Measurements from ENCODE around the gene SART1. TPM values are rescaled to one million over a fixed set of nuclear protein-coding genes. Genes with fewer than 3 reads are reported as not detected.

The SART1 gene
- total RNA-seq, 4 donors from 2014 or later: 49.6 to 73.7 (median 62.3) TPM

DNA sequence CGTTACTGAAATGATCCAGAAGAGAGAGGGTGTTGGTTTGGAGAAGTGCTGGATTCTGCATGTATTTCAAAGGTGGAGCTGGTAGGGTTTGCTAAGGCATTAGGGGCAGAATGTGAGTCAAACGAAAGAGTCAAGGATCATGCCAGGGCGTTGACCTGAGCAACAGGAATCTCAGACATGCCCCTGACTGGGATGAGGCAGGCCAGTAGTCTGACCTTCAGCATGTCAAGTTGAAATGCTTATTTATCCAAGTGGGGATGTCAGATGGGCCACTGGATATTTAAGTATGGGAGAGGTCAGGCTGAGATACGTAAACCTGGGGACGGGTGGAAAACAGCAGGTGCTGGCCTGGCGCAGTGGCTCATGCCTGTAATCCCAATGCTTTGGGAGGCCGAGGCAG is 19.0 kb upstream of the SART1 start:
- Histone ChIP-seq H3K4me1 (no peaks in the 10 kb centered on the region), H3K27me3 (peaks cover 0 to 4% of the 10 kb centered on the region in 2 donors), H3K4me3 (no peak overlapping the region), H3K36me3 (no peaks in the 10 kb centered on the region), H3K27ac (no peak overlapping the region), H3K9me3 (no peaks in the 10 kb centered on the region)
- WGBS, 2 donors: 81 to 83% methylated on average over 7 of the region's 7 CpGs
- no peak for TF ChIP-seq POLR2A (IDR thresholded peaks at IDR 0.05)
- TF ChIP-seq, protein P1, sequence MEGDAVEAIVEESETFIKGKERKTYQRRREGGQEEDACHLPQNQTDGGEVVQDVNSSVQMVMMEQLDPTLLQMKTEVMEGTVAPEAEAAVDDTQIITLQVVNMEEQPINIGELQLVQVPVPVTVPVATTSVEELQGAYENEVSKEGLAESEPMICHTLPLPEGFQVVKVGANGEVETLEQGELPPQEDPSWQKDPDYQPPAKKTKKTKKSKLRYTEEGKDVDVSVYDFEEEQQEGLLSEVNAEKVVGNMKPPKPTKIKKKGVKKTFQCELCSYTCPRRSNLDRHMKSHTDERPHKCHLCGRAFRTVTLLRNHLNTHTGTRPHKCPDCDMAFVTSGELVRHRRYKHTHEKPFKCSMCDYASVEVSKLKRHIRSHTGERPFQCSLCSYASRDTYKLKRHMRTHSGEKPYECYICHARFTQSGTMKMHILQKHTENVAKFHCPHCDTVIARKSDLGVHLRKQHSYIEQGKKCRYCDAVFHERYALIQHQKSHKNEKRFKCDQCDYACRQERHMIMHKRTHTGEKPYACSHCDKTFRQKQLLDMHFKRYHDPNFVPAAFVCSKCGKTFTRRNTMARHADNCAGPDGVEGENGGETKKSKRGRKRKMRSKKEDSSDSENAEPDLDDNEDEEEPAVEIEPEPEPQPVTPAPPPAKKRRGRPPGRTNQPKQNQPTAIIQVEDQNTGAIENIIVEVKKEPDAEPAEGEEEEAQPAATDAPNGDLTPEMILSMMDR (IDR thresholded peaks at IDR 0.05): no peak
- TF ChIP-seq EP300 (IDR thresholded peaks at IDR 0.05): no peak
- no peak for DNase-seq (ENCODE audit: low spot score in 2 of 2)

DNA sequence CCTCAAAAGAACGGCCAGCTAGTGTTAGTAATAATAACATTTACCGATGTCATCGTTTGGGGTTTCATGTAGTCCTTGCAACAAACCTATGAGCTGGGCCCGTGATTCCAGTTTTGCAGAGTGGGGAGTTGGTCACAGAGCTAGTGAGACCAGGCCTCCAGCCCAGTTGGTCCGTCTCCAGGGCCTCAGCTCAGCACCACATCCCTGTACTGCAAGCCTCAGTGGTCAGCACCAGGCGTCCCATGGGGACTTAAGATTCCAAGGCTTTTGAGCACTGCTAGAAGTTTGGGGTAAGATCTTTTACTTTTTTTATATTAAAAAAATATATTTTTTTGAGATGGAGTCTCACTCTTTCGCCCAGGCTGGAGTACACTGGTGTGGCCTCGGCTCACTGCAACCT is 17.3 kb upstream of the SART1 start:
- no peaks in the 10 kb centered on the region for H3K27me3 ChIP-seq
- no peaks in the 10 kb centered on the region for H3K36me3 ChIP-seq
- no peaks in the 10 kb centered on the region for H3K9me3 ChIP-seq
- H3K27ac ChIP-seq: no peak overlapping the region
- H3K4me1 ChIP-seq: no peaks in the 10 kb centered on the region
- DNase-seq (ENCODE audit: low spot score in 2 of 2): no peak
- 84 to 92% methylated on average over 8 of the region's 8 CpGs for WGBS, 2 donors
- no peak overlapping the region for H3K4me3 ChIP-seq
- no peak for TF ChIP-seq EP300 (IDR thresholded peaks at IDR 0.05)
- TF ChIP-seq, protein P1 (IDR thresholded peaks at IDR 0.05): no peak
- no peak for TF ChIP-seq POLR2A (IDR thresholded peaks at IDR 0.05)

- Histone ChIP-seq H3K4me3 (no peak overlapping the region), H3K36me3 (no peaks in the 10 kb centered on the region), H3K27ac (no peak overlapping the region), H3K9me3 (no peaks in the 10 kb centered on the region), H3K4me1 (no peaks in the 10 kb centered on the region), H3K27me3 (no peaks in the 10 kb centered on the region)
- TF ChIP-seq, protein P1 (IDR thresholded peaks at IDR 0.05): no peak
- TF ChIP-seq EP300 (IDR thresholded peaks at IDR 0.05): no peak
- TF ChIP-seq POLR2A (IDR thresholded peaks at IDR 0.05): no peak
- DNase-seq (ENCODE audit: low spot score in 2 of 2): no peak
- WGBS, 2 donors: 72 to 81% methylated on average over 8 of the region's 8 CpGs
These were observed 16.8 kb upstream of the SART1 start for GRCh38 chr11:65944767-65945166.

- 51 to 55% methylated on average over 10 to 13 of the region's 13 CpGs for WGBS, 2 donors
- no peaks in the 10 kb centered on the region for H3K4me1 ChIP-seq
- no peak within 1 kb of the TSS for H3K27ac ChIP-seq
- H3K9me3 ChIP-seq: no peaks in the 10 kb centered on the region
- no peak within 1 kb of the TSS for H3K4me3 ChIP-seq
- TF ChIP-seq POLR2A (IDR thresholded peaks at IDR 0.05) (no peak), EP300 (IDR thresholded peaks at IDR 0.05) (no peak)
- TF ChIP-seq, protein P1 (IDR thresholded peaks at IDR 0.05): no peak
- DNase-seq (ENCODE audit: low spot score in 2 of 2): no peak
- no peaks in the 10 kb centered on the region for H3K27me3 ChIP-seq
- H3K36me3 ChIP-seq: no peaks in the 10 kb centered on the region
These were observed 16.1 kb upstream of the SART1 start, which contains the start of gene TSGA10IP for GRCh38 chr11:65945430-65945911. Gene TSGA10IP, plus strand, starts transcription at chr11:65945480. Its CDS starts 196 bp downstream, at chr11:65945676.

- 83 to 86% methylated on average over 11 of the region's 11 CpGs for WGBS, 2 donors
- no peak for DNase-seq (ENCODE audit: low spot score in 2 of 2)
These were observed 15.5 kb upstream of the SART1 start for GRCh38 chr11:65945941-65946558.

More at GRCh38 chr11:65945941-65946558, 15.5 kb upstream of the SART1 start:
- no peaks in the 10 kb centered on the region for H3K9me3 ChIP-seq
- H3K36me3 ChIP-seq: no peaks in the 10 kb centered on the region
- no peaks in the 10 kb centered on the region for H3K27me3 ChIP-seq
- H3K4me3 ChIP-seq: no peak overlapping the region
- H3K27ac ChIP-seq: no peak overlapping the region
- TF ChIP-seq EP300 (IDR thresholded peaks at IDR 0.05): no peak
- H3K4me1 ChIP-seq: no peaks in the 10 kb centered on the region

Data from tibial nerve (tissue), 4 donors.